Liver (tissue), 9 donors: ENCODE measurements around the gene HES5. TPM values are rescaled to one million over a fixed set of nuclear protein-coding genes. Genes with fewer than 3 reads are reported as not detected.

Experiments
- DNase-seq: peaks from one replicate; pipeline ENCODE4 v3.0.0-alpha.2; 2017; ENCODE audit warnings: low spot score
- H3K27ac ChIP-seq, 2 donors: one replicate each; pipeline ENCODE4 v1.7.0; 2013; ENCODE audit warnings: inconsistent platforms in 2 of 2, low read length in 2 of 2, control low read depth in 1 of 2, low read depth in 1 of 2, mild to moderate bottlenecking in 1 of 2
- H3K27me3 ChIP-seq, 4 donors: one replicate each; pipeline versions ENCODE4 v1.6.1 to v1.7.0; 2013; ENCODE audit warnings: low read length in 3 of 4, inconsistent platforms in 1 of 4, mild to moderate bottlenecking in 1 of 4, moderate library complexity in 1 of 4; ENCODE audit not compliant: control insufficient read depth in 4 of 4, insufficient read depth in 4 of 4
- H3K36me3 ChIP-seq, 4 donors: one replicate each; pipeline versions ENCODE4 v1.6.1 to v1.7.0; 2013; ENCODE audit warnings: low read length in 3 of 4, mild to moderate bottlenecking in 3 of 4, low read depth in 1 of 4, moderate library complexity in 1 of 4; ENCODE audit not compliant: control insufficient read depth in 4 of 4, insufficient read depth in 3 of 4
- H3K4me1 ChIP-seq, 4 donors: one replicate each; pipeline versions ENCODE4 v1.6.1 to v1.7.0; 2013; ENCODE audit warnings: low read length in 3 of 4, mild to moderate bottlenecking in 3 of 4, moderate library complexity in 1 of 4; ENCODE audit not compliant: control insufficient read depth in 4 of 4, insufficient read depth in 4 of 4
- H3K4me3 ChIP-seq, 3 donors: one replicate each; pipeline versions ENCODE4 v1.6.1 to v1.7.0; 2013; ENCODE audit warnings: low read length in 3 of 3, control low read depth in 1 of 3, low read depth in 1 of 3, mild to moderate bottlenecking in 1 of 3
- H3K9ac ChIP-seq, 2 donors: one replicate each; pipeline ENCODE4 v1.7.0; 2013; ENCODE audit warnings: low read length in 2 of 2, mild to moderate bottlenecking in 2 of 2, moderate library complexity in 2 of 2, control low read depth in 1 of 2, low read depth in 1 of 2
- H3K9me3 ChIP-seq, 4 donors: one replicate each; pipeline versions ENCODE4 v1.6.1 to v1.7.0; 2013; ENCODE audit warnings: low read length in 3 of 4; ENCODE audit not compliant: control insufficient read depth in 4 of 4
- CTCF ChIP-seq: fragments of 150-350 bp; IDR thresholded peaks from 2 replicates; pipeline ENCODE4 v1.5.1; 2017; ENCODE audit warnings: improper control_type of control experiment, low read depth, low read length; ENCODE audit not compliant: missing input control
- EGR1 ChIP-seq, 2 donors: IDR thresholded peaks; 2 replicates each; pipeline ENCODE4 v1.6.1; 2016 to 2018; ENCODE audit warnings: antibody characterized with exemption in 2 of 2, low read depth in 2 of 2
- FOXA1 ChIP-seq: IDR thresholded peaks from 2 replicates; pipeline ENCODE4 v1.6.1; 2016; ENCODE audit warnings: antibody characterized with exemption
- FOXA2 ChIP-seq: IDR thresholded peaks from 2 replicates; pipeline ENCODE4 v1.6.1; 2016; ENCODE audit warnings: antibody characterized with exemption
- JUND ChIP-seq, 2 donors: IDR thresholded peaks; 2 replicates each; pipeline ENCODE4 v1.6.1; 2016; ENCODE audit warnings: antibody characterized with exemption in 2 of 2
- NR2F2 ChIP-seq: IDR thresholded peaks from 2 replicates; pipeline ENCODE4 v1.6.1; 2016; ENCODE audit warnings: antibody characterized with exemption
- SP1 ChIP-seq: IDR thresholded peaks from 2 replicates; pipeline ENCODE4 v1.6.1; 2018; ENCODE audit warnings: antibody characterized with exemption, mild to moderate bottlenecking
- YY1 ChIP-seq: IDR thresholded peaks from 2 replicates; pipeline ENCODE4 v1.6.1; 2016; ENCODE audit warnings: antibody characterized with exemption, mild to moderate bottlenecking
- WGBS: extraction: QIAGEN DNeasy Blood & Tissue Kit; methylation state at CpG from one replicate; pipeline ENCODE4 v1.1.7; 2013; 5-methylcytosine and 5-hydroxymethylcytosine counted together
- polyA plus RNA-seq, 2 donors: library from polyadenylated mRNA; stranded (reverse) in 1 of 2; unstranded in 1 of 2; fragments of 200-250 nt in 1 of 2; fragments of >200 nt in 1 of 2; fragmentation: Nextera tagmentation in 1 of 2; extraction: Ambion mirVana in 1 of 2; gene quantifications; one replicate each; pipeline versions ENCODE4 v1.2.1 to v1.2.3, GENCODE V29; 2013 to 2015
- total RNA-seq, 2 donors: library from RNA; depleted of rRNA; stranded (reverse); fragments of >200 nt; gene quantifications; one replicate each; pipeline ENCODE4 v1.2.3, GENCODE V29; 2014
- TF ChIP-seq, protein P1 (sequence below): IDR thresholded peaks from 2 replicates; pipeline ENCODE4 v1.6.1; 2016; ENCODE audit warnings: antibody characterized with exemption
- donor health status: healthy.
- donor health status: healthy.
- donor health status: healthy.
- donor health status: healthy.
- donor health status: healthy.

HES5 gene
- total and polyA plus RNA-seq, 4 donors = 0.08 to 0.93 TPM; not detected in 2

- Histone ChIP-seq H3K4me1 (peaks cover 56 to 81% (median 69%) of the 10 kb centered on the region in 4 donors), H3K9ac (peak within 1 kb of the TSS; percentile 65 to 94), H3K27ac (peak within 1 kb of the TSS; percentile 87 to 95), H3K27me3 (no peaks in the 10 kb centered on the region), H3K4me3 (peak within 1 kb of the TSS; percentile 82 to 92 (median 87)), H3K9me3 (no peaks in the 10 kb centered on the region), H3K36me3 (peaks cover 0 to 5% (median 2%) of the 10 kb centered on the region in 4 donors)
- WGBS = under 1% methylated on average over 107 of the region's 107 CpGs
- DNase-seq = peak; percentile 88
- peak; percentile 56 to 71 for TF ChIP-seq EGR1 (IDR thresholded peaks at IDR 0.05; ENCODE audit: low read depth in 2 of 2)
- TF ChIP-seq NR2F2 = no peak
- TF ChIP-seq CTCF = peak; percentile 11
- TF ChIP-seq YY1 = peak; percentile 97
- TF ChIP-seq JUND (IDR thresholded peaks at IDR 0.05) = no peak
- no peak for TF ChIP-seq SP1
- no peak for TF ChIP-seq FOXA1
Observed at GRCh38 chr1:2525920-2526823, 3.9 kb downstream of the HES5 start, which contains the start of gene PANK4. Gene PANK4, minus strand, starts transcription at chr1:2526596. Its CDS starts 9 bp downstream, at chr1:2526587.

DNA sequence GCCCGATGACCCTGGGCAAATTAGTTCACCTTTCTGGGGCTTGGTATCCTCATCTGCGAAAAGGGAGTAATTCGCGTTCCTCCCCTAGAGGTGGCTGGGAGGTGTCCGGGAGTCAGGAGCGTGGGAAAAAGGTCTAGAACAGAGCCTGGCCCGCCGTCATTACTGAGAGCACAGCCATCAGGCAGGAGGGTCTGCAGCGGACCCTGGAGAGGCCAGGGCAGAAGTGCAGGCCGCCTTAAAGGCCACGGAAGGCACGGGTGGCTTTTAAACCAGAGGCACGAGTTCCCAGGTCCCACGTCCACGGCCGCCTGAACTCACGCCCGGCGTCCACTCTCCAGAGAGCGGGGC lies 4.5 kb downstream of the HES5 start:
- Histone ChIP-seq H3K27ac (peak overlapping the region; percentile 75 to 82), H3K4me1 (peaks cover 52 to 75% (median 63%) of the 10 kb centered on the region in 4 donors)
- TF ChIP-seq NR2F2 (no peak), EGR1 (IDR thresholded peaks at IDR 0.05; ENCODE audit: low read depth in 2 of 2) (no peak), FOXA1 (no peak), FOXA2 (no peak), CTCF (no peak)
- TF ChIP-seq, protein P1, sequence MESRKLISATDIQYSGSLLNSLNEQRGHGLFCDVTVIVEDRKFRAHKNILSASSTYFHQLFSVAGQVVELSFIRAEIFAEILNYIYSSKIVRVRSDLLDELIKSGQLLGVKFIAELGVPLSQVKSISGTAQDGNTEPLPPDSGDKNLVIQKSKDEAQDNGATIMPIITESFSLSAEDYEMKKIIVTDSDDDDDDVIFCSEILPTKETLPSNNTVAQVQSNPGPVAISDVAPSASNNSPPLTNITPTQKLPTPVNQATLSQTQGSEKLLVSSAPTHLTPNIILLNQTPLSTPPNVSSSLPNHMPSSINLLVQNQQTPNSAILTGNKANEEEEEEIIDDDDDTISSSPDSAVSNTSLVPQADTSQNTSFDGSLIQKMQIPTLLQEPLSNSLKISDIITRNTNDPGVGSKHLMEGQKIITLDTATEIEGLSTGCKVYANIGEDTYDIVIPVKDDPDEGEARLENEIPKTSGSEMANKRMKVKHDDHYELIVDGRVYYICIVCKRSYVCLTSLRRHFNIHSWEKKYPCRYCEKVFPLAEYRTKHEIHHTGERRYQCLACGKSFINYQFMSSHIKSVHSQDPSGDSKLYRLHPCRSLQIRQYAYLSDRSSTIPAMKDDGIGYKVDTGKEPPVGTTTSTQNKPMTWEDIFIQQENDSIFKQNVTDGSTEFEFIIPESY = no peak

More for the DNA sequence above, 4.5 kb downstream of the HES5 start:
- no peaks in the 10 kb centered on the region for H3K27me3 ChIP-seq
- peaks cover 4 to 9% (median 7%) of the 10 kb centered on the region in 4 donors for H3K36me3 ChIP-seq
- H3K9me3 ChIP-seq = no peaks in the 10 kb centered on the region
- 2% methylated on average over 20 of the region's 20 CpGs for WGBS
- peak overlapping the region; percentile 65 to 94 for H3K9ac ChIP-seq
- no peak for DNase-seq
- H3K4me3 ChIP-seq = peak overlapping the region; percentile 82 to 92 (median 87)
